Right forelimb (tissue), 1 donor: Measurements from ENCODE around the gene SMIM41.

Source experiments
- DNase-seq: peaks from one replicate; pipeline ENCODE4 v3.0.0-alpha.2; 2018

The SMIM41 gene

DNA sequence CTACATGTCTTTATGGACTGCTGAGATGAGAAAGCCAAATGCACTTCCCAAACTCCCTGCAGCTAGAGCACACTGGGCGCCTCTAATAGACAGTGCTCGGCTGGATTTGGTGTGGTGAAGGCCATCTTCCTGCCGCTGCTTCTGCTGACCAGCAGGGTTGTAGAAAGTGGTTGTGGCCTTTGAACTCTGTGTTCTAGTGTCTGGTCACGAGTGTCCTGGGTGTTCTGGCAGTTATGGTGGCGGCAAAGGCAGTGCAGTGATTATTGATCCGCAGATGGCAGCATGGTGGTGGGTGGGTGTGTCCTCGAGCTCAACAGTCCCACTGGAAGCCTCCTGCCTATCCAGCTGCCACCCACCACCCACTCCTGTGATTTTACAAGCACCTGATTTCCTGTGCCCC, 43.4 kb downstream of the SMIM41 start:
- DNase-seq = no peak

DNA sequence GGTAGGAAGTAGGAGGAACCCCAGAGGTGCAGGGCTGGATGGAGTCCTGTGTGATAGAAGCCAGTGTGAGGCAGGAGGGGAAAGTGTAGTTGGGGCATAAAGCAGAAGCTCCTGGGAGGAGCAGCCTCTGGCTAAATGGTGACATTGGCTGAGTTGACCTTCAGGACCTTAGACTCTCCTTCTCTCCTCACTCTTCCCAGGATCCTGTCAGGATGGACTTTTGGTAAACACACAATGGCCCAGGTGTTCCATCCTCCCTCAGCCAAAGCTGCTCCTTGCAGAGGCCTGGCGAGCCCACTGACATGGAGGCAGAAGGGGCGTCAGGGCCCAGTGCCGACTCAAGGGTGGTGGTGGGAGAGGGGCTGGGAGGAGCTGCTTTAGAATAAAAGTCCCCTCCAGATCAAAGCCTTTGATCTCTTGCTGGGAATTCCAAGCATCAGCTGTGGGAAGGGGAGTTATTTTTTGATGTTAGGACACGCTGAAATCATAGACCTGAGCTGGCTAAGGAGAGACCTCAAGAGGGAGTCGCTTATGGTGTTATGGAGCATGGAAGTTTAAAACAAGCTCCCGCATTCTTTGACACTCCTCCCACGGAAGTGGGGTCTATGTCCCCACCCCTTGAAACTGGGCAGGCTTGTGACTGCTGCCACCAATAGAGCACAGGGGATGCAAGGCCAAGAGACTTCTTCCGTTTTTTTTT, 44.1 kb downstream of the SMIM41 start:
- no peak for DNase-seq

DNA sequence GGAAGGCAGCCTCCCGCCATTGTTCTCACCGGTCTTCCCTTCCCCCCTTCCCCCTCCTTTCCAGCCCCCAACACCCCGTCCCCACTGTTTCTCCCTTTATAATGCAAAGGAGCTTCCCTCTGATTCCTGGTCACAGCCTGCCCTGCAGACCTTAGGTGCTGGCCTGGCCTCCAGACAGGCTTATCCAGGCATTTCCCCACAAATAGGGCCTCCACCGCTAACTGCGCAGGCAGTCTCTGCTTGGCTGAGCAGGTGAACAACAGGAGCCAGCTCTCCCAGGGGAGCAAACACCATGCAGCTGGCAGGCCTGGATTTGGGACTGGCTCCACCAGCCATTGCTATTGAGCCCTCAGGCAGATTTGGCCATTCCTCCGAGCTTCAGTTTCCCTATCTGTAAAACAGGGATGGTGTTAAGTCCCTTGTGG, 46.0 kb downstream of the SMIM41 start:
- DNase-seq = no peak

DNA sequence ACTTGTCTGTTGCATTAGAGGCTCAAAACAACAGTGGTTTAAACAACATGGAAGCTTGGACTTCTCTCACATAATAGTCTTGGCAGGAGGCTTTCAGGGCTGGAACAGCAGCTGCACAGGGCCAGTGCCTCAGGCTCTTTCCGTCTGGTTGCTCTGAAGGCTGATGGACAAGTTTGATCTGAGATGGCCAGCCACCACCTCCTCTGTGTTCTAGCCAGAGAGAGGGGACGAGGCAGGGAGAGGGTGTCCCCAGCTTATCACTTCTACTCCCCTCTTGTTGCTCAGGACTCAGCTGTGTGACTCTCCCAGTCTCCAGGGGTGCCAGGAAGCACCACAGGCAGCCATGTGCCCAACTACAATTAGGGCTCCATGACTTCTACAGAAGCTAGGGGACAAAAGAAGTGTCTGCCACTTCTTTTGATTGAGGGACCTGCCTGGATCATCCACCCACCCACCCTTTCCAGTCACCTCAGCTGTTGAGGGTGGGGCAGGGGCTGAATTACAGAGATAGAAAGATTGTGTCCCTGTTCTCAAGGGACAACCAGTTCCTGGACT, 46.6 kb downstream of the SMIM41 start:
- no peak for DNase-seq

DNA sequence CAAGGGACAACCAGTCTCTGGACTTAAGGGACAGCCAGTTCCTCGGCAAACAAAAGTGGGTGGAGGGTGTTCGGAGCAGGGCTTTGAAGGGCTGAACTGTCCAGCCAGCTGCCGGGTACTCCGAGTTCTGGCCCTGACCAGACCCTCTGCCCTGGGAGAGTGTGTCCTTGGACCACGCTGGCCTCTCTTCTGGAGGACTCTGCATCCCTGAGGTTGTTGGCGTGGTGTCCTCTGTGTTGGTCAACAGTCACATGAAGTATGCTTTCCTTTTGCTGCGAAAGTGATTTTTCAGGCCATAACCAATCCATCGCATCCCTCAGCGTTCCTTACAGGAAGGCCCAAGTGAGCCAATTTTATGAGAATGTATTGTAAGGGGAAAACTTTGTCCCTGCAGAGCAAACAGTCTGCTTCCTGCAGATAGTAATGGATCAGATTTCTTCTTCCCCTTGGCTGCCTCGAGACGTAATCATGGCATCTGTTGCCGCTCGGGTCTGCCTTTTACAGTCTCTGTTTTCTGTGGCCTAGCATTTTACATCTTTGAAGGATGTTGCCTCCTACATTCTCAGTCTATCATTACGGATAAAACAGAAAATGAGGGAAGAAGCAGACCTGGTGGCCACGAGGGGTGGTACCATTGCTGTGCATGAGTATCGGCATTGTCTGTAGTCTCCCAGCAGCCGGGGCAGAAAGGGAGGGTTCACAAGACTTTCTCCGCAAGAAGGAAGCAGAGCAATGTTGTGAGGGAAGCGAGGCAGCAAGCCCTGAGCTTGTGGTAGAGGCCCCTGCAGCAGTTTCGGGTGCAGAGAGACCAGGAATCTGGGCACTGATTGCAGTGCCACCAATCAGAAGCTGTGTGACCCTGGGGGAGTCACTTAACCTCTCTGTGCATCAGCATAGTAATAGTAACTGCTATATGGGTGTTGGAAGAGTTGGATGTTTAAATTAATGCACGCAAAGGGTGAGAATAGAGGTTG, 47.4 kb downstream of the SMIM41 start:
- DNase-seq = no peak

DNA sequence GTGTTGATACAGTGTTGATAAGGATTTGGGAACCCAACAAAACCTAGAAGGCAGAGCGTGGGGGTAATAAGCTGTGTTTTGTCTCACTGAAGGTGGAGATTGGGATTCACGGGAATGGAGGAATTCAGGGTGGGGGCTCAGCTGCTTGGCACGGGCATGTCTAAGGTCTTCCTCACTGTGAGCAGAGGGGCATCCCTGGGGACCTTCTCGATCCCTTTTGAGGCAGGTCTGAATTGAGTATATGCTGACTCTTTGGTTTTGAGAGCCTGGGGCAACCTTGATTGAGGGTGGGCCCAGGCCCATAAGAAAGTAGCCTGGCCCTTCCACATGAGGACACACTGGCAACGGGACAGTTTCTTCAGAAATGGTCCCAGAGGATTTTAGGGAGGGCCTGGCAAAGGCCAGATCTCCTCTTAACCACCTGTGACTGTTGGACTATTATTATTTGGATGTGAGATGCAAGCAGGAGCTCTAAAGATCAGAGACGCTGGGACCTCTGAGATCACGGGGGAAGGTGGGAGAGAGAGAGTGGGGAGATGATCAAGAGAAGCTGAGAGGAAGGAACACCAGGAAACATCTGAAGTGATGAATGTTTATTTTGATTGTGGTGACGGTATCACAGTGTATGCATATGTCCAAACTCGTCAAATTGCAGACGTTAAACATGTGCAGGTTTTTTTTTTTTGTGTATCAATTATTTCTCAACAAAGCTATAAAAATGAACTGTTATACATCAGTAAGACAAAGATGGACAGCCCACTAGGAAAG, 48.4 kb downstream of the SMIM41 start:
- no peak for DNase-seq

DNA sequence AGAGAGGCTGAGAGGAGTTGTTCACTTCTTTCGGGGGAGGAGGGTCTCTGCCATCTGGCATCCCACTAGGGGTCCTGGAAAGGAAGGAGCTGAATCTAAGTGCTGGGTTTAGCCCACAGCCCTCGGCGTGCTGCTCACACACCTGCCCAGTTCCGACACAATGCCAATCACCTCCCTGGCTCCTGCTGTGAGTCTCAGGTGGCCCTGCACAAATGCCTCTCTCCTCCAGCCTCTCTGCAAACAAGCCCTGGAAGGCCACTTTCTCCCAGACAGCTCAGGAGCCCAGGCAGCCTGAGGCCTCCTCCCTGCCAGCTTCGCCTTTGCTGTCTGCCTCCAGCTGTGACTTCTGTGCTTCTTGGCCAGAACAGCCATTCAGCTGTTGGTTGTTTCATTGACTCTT, 51.2 kb downstream of the SMIM41 start:
- DNase-seq = no peak

DNA sequence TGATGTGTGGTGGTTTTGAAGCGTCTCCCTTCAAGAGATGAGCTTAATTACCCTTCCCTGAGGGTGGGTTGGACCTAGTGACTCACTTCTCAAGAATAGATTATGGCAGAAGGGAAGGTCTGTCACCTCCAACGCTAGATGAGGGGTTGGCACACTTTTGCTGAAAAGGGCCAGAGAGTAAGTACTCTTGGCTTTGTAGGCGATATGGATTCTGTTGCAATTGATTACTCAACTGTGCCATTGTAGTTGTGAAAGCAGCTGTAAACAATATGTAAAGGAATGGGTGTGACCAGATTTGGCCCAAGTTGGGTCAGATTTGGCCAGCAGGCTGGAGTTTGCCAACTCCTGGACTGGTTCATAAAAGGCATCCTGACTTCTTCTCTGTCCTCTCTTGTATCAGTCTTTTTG, 53.3 kb downstream of the SMIM41 start:
- no peak for DNase-seq

DNA sequence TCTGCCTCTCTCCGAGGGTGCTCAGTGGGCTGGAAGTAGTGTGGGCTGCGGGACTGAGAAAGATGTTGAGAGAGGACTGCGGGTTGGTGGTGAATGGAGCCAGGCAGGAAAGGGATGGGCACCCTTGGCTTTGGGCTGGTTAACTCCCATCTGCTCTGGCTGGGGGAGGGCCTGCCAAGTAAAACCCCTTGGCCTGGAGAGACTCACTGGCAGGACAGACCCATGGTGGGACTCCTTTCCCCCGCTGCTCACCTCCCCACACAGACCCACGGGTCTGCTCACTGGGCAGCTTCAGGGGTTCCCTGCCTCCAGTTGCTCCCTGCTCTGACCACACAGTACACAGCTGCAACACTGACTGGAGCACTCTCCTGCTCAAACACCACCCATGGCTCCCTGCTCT, 58.2 kb downstream of the SMIM41 start:
- peak; percentile 9 for DNase-seq

DNA sequence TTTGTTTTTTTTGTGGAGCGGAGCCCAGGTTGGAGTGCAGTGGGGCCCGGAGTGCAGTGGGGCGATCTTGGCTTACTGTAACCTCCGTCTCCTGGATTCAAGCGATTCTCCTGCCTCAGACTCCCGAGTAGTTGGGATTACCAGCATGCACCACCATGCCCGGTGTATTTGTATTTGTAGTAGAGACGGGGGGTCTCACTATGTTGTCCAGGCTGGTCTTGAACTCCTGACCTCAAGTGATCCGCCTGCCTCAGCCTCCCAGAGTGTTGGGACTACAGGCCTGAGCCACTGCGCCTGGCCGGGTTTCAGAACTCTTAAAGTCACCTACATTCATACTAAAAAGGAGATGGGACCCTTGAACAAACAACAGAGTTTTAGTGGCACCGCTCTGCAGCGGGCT, 59.6 kb downstream of the SMIM41 start:
- DNase-seq = no peak

DNA sequence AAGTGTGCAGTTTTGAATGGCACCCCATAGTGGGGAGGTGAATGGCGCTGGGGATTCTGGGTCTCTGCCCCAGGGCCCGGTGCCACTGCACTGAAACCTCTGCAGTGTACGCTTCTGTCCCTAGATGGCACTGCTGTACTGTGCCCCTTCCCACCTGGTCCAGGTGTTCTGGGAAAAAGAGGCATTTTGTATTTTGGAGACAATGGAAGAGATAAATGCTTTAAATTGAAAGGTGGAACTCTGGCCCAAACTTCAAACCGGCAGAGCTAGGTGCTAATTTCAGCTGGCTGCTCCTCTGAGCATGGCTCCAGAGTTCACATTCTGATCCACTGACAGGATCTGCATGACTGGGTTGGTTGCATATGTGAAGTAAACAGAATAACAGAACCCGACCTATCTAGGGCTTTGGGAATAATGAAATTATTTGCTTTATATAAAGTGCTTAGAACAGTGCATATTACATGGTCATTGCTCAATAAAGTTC, 60.1 kb downstream of the SMIM41 start:
- no peak for DNase-seq

DNA sequence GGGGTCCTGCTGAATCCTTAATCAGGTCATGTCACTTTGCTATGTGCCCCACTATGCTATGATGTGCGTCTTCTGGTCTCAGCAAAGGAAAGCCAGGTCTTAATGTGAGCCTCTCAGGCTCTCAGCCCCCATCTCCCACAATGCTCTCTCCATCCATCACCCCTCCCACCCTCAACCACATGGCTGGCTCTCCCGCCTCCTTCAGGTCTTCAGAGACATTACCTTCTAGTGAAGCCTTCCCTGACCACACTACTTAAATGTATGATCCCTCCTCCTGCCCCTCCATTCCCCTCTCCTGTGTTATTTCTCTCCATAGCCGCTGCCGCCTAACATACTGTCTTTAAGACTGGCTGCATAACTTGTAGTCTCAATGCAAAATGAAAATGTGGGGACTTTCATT, 61.8 kb downstream of the SMIM41 start:
- DNase-seq = no peak

DNA sequence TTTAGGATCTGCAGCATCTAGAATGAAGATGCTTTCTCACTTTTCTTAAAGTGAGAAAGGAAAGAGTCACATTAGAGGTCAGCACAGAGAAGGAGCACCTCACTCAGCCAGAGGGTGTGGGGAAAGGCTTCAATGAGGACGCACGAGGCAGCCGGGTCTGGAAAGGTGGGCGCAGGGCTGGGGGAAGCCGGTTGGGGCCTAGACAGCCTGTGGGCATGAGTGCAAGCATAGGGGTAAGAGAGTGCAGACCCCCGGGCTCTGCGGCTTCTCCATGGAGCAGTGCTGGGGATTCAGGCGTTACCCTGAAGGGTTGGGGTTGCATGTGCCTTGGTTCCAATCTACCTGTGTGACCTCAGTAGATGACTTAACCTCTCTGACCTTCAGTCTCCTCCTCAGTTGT, 62.4 kb downstream of the SMIM41 start:
- DNase-seq = no peak

DNA sequence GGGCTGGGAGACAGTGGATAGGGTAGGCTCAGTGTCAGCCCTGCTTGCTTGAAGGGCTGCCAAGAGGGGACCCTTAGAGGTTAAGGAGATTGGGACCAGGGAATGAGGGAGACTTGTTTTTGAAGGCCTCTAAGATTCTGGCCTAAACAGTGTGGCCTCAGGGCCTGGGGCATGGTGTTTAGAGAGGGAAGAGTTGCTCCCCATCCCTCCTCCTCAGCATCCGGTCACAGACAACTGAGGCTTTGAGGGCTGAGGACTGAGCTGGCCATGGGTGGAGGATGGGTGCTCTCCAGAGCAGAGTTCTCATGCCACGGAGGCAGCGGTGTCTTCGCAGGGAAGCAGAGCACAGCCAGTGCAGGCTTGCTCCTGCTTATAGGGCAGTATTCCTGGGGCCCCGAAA, 62.9 kb downstream of the SMIM41 start:
- DNase-seq = no peak

DNA sequence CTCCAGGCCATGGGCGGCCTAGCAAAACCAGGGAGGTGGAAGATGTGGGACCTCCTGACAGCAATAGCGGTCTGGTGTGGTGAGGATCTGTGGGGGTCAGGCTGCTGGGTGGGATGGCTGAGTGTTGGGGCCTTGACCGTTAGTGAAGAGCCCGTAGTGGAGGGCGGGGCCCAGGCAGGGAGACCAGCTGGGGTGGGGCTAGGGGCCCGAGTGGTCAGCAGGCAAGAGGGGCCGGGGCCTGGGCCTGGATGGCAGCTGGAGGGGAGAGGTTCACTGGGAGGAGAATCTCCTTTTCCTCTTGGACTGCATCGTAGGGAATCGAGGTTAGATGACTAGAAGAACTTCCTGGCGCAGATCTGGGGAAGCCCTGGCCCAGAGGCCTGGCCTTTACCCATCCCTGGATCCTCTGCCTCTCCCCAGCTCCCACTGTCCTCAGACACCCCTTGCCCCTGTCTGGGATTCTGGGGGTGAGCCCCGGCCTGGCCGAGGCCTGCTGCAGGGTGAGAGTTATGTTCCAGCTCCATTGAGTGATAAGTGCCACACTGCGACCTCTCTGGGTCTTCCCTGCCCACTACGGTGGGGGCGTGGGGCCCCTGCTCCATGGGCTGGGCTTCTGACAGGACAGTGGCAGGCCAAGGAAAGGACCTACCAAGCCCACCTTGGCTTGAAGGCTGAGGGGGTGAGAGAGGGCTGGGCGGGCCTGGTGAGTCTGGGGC, 65.2 kb downstream of the SMIM41 start:
- no peak for DNase-seq

DNA sequence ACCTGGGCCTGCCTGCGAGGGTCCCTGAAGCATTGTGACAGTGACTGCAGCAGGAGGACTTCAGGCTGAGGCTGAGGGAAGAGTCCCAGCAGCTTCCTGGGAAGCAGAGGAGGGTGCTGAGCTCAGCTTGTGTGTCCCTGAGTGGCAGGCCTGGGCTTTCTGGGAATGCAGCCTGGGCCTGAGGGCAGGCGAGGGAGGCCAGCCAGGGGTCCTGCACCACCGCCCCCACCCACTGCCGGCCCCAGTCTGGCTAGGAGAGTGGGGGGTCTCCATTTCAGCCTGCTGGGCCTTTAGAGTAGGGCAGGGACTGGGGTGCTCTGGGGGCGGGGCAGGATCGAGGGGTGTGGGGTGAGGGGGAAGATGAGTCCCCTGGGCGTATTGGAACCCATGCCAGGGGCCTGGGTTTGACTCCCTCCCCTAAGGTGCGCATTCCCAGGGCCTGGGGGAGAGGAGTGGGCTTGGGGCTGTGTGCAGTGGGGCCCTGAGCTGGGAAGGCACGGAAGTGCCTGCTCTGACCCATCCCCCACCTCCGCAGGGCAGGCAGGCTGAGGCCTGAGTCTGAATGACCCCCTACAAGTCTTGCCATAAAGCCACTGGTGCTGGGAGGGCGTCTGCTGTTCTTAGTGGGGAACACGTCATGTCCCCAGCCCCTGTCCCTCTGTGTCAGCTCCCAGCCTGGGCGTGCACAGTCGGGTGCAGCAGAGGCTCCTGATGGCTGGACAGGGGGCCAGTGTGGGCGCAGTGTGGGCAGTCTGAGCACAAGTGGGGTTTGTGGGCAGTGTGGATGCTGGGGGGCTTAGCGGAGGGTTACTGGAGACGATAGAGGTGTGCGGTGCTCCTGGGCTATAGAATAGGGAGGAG, 66.0 kb downstream of the SMIM41 start:
- no peak for DNase-seq

DNA sequence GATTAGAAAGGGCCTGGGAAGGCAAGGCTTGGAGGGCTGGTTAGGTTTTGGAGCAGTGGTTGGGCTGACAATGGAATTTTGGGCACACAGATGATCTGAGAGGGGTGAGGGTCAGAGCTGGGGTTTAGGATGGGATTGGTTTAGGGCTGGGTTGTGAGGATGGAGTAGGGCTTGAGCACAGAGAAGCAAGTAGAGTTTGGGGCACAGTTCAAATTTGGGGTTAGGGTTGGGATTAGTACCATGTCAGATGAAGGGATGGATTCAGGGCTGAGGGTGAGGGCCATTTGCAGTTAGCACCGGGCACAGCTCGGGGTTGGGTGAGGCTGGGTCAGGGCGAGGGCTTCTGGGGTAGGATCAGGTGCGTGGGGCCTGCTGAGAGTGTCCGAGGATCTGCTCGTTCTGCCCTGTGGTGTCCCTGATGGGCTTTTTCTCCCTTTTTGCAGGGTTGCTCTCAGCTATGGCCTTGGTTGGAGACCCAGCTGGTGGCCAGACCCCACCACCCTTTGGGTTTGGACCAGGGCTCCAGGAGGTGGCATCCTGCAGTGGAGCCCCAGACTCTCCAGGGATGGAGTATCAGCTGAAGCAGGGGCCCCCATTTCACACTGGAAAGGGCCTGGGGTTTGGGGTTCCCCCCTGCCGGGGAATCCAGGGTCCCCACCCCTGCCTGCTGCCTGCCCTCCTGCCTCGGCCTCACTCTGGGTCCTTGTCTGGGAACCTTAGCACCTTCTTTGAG, 66.8 kb downstream of the SMIM41 start:
- DNase-seq = no peak

DNA sequence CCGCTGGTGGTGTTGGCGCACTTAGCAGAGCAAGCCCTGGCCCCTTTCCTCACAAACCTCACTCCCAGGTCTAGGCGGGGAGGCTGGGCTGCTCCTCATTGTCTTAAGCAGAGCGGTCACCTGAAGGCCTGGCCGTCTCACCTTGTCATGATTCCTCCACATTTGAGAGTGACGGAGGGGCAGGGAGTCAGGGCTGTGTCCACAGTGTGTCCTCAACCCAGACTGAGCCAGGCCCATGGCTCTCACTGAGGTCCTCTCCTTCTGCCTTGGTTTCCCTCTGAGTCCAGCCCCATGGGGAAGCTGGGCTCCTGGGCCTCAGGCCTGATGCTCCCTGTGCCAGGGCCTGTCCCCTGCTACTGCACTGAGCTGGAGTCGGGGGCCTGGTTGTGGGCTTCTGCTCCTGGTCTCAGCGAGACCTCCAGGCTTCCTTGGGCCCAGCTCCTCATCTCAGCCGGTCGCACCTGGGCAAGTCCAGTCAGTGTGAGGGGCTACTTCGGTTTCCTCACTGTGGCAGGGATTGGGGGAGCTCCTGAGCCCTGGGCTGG, 67.4 kb downstream of the SMIM41 start:
- DNase-seq = no peak

DNA sequence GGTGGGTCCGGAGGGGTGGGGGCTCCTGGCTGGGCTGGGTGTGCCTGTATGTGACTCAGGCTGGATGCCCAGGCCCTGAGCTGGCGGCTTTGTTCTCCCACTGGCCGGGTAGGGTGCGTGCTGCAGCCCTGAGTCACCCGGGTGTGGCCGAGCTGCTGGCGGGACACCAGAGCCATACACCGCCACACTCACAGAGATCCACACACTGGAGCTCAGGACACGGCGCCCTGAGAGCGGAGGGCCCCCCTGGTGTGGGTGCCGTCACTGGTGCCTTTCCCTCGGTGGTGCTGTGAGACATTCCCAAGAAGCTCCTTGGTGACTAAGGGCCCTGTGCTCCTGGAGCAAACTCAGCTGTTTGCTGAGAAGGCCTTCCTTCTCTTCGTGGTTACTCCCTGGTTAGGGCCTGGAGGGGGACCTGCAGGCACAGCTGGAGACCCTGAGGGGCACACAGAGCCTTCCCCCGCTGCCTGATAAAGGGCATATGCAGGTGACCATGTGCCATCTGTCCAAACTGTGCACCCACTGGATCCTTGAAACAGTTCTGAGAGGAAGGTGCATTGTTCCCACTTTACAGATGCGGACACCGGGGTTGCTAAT, 68.0 kb downstream of the SMIM41 start:
- peak; percentile 79 for DNase-seq

DNA sequence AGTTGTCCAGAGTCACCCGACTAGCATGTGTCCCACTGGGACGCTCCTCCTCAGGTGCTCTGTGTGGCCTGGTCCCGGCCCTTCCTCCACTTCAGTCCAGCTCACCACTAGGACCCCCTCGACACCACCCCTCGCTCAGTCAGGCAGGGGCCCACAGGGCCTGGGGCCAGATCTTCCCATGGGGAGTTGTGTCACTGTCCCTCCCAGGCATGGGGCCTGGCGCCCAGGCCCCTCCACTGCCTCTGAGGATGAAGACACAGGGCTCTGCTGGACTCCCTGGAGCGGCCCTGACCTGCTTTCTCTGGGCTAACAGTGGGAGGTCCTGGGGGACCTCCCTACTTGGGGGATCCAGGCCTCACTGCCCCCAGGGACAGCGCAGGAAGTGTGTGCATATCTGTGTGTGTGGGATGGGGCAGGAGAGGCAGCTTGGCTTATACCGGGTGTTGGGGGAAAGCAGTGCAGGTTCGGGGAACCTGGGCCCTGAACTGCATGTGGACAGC, 68.5 kb downstream of the SMIM41 start:
- DNase-seq = no peak
